Measurements from ENCODE around the gene CASZ1.

The CASZ1 gene

DNA sequence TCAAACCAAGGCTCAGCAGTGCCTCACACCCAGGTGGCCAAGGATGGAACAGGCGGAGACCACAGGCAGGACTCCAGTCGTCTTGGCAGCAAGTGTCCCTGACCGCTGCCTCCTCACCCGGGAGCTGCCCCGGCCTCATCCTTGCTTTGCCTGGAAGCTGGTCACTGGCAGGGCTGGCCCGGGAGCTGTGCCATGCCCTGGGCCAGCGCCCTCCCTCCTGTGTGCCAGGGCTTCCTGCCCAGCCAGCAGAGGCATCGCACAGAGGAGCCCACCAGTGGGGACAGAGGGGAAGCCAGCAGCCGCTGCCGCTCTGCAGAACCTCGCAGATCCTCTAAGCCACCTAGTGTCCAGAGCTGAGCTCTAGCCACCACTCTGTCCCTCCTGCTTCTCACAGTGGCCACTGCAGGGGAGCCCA lies 7.8 kb downstream of the CASZ1 start:
- no peak overlapping the region for H2AFZ ChIP-seq
- H3K79me2 ChIP-seq = no peaks in the 10 kb centered on the region
- TF ChIP-seq, protein P1, sequence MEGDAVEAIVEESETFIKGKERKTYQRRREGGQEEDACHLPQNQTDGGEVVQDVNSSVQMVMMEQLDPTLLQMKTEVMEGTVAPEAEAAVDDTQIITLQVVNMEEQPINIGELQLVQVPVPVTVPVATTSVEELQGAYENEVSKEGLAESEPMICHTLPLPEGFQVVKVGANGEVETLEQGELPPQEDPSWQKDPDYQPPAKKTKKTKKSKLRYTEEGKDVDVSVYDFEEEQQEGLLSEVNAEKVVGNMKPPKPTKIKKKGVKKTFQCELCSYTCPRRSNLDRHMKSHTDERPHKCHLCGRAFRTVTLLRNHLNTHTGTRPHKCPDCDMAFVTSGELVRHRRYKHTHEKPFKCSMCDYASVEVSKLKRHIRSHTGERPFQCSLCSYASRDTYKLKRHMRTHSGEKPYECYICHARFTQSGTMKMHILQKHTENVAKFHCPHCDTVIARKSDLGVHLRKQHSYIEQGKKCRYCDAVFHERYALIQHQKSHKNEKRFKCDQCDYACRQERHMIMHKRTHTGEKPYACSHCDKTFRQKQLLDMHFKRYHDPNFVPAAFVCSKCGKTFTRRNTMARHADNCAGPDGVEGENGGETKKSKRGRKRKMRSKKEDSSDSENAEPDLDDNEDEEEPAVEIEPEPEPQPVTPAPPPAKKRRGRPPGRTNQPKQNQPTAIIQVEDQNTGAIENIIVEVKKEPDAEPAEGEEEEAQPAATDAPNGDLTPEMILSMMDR (IDR thresholded peaks at IDR 0.05) = no peak
- H3K9ac ChIP-seq = no peak overlapping the region
- no peaks in the 10 kb centered on the region for H3K4me1 ChIP-seq
- no peaks in the 10 kb centered on the region for H3K36me3 ChIP-seq (ENCODE audit: control insufficient read depth, insufficient read depth, low read length)
- H3K4me2 ChIP-seq (ENCODE audit: low read length) = no peak overlapping the region
- H3K27me3 ChIP-seq (ENCODE audit: control insufficient read depth, insufficient read depth, low read length) = no peaks in the 10 kb centered on the region
- no peak overlapping the region for H3K4me3 ChIP-seq (ENCODE audit: low read depth, low read length)
- no peak overlapping the region for H3K27ac ChIP-seq
- no peaks in the 10 kb centered on the region for H3K9me3 ChIP-seq (ENCODE audit: control insufficient read depth, low read length)

DNA sequence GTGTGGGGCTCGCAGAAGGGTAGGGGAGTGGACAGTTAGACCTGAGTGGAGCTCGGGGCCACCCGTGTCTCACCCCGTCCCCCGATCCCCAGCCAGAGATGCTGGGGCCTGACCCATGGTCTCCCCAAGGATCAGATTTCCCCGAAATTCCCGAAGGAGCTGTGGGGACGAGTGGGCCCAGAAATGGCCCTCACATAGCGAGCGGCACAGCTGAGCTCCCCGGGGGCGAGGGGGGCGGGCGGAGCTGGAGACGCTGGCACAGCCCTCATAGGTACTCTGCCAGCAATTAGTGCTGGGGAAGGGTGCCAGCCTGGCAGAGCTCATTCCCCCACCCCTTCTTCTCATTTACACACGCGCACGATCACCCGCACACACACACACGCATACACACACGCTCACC lies 9.2 kb downstream of the CASZ1 start:
- Histone ChIP-seq H3K4me1 (no peaks in the 10 kb centered on the region), H3K27ac (no peak overlapping the region), H3K27me3 (ENCODE audit: control insufficient read depth, insufficient read depth, low read length) (no peaks in the 10 kb centered on the region)

DNA sequence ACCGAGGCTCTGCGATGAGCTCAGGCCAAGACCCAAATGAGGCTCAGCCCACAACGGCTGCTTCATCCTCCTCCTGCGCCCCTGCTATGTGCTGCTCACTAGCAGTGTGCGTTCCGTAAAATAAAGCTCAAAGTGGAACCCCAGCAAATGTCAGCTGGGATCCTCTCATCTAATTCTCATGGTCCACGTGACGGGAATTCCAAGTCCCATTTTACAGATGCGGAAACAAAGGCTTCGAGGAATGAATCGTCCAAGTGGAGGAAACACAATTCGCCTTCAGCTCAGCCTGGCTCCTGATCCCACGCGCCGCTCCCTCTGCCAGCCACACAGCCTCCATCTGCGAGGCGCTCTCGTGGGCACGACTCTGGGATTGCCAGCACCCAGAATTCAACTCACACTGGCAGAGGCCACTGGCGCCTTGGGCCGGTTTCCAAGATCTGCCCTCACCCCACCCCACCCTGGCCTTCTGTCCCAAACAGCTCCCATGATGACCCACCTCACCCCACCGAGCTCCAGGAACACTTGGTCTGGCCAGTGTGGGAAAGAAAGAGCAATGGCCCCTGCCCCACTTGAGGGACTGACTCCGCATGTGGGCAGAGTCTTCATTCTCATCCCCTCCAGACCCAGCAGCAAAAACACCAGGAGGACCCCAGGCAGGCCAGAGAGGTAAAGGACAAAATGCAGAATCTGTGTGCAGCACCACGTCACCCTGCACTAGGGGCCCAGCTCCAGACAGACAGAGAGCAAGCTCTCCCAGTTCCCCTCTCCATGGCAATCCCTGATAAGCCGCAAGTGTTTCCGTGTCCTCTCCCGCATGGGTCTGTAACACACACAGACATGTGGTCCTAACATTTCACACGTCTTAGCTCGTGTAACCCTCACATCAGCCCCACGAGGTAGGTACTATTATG lies 10.5 kb downstream of the CASZ1 start:
- Histone ChIP-seq H3K4me1 (no peaks in the 10 kb centered on the region), H3K36me3 (ENCODE audit: control insufficient read depth, insufficient read depth, low read length) (no peaks in the 10 kb centered on the region), H3K79me2 (no peaks in the 10 kb centered on the region), H3K9me3 (ENCODE audit: control insufficient read depth, low read length) (no peaks in the 10 kb centered on the region), H3K4me2 (ENCODE audit: low read length) (no peak overlapping the region), H3K27me3 (ENCODE audit: control insufficient read depth, insufficient read depth, low read length) (no peaks in the 10 kb centered on the region), H3K9ac (no peak overlapping the region), H3K4me3 (ENCODE audit: low read depth, low read length) (no peak overlapping the region), H2AFZ (no peak overlapping the region), H3K27ac (no peak overlapping the region)
- TF ChIP-seq, protein P1 (IDR thresholded peaks at IDR 0.05) = no peak

More for the DNA sequence above, 9.2 kb downstream of the CASZ1 start:
- Histone ChIP-seq H3K9ac (no peak overlapping the region), H3K79me2 (no peaks in the 10 kb centered on the region), H3K9me3 (ENCODE audit: control insufficient read depth, low read length) (no peaks in the 10 kb centered on the region), H3K36me3 (ENCODE audit: control insufficient read depth, insufficient read depth, low read length) (no peaks in the 10 kb centered on the region), H3K4me3 (ENCODE audit: low read depth, low read length) (no peak overlapping the region), H3K4me2 (ENCODE audit: low read length) (no peak overlapping the region), H2AFZ (no peak overlapping the region)
- TF ChIP-seq, protein P1 (IDR thresholded peaks at IDR 0.05) = no peak

DNA sequence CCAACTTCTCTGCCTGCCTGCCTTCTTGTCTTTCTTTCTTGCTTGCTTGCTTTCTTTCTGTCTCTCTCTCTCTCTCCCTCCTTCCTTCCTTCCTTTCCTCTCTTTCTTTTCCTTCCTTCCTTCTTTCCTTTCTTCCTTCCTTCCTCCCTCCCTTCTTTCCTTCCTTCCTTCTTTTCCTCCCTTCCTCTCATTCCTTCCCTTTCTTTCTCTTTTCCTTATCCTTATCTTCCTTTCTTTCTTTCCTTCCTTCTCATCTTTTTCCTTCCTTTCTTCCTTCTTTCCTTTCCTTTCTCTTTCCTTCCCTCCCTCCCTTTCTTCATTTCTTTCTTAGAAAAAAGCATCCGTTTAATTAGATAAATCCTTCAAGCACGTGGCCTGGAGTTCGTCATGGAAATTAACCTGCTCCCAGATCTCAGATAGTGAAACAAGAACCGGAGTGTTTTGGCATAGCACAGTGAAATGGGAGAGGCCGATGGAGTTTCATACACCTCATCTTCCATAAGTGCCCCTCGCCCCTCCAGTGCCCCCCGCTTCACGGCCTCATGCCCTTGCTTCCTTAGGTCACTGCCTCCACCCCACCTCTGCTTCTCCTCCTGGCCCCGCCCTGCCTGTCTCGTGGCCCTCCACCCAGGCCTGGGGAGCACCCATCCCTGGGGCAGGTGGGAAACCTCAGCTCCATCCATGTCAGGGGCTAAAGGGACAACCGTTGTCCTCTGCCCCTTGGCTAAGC lies 11.3 kb downstream of the CASZ1 start:
- TF ChIP-seq, protein P1 (IDR thresholded peaks at IDR 0.05) = no peak
- no peak overlapping the region for H3K4me3 ChIP-seq (ENCODE audit: low read depth, low read length)
- no peaks in the 10 kb centered on the region for H3K36me3 ChIP-seq (ENCODE audit: control insufficient read depth, insufficient read depth, low read length)
- H3K4me2 ChIP-seq (ENCODE audit: low read length) = no peak overlapping the region
- no peak overlapping the region for H2AFZ ChIP-seq
- H3K9ac ChIP-seq = no peak overlapping the region
- no peaks in the 10 kb centered on the region for H3K79me2 ChIP-seq
- H3K4me1 ChIP-seq = no peaks in the 10 kb centered on the region
- no peaks in the 10 kb centered on the region for H3K27me3 ChIP-seq (ENCODE audit: control insufficient read depth, insufficient read depth, low read length)
- H3K27ac ChIP-seq = no peak overlapping the region
- no peaks in the 10 kb centered on the region for H3K9me3 ChIP-seq (ENCODE audit: control insufficient read depth, low read length)
